HG03175 (cell line): ENCODE measurements around the gene DYNC2LI1.

ENCODE experiments used
- ATAC-seq: cut with Tn5 transposase; IDR thresholded peaks from one replicate; pipeline ENCODE4 v1.9.1; 2021; ENCODE audit warnings: mild to moderate bottlenecking, moderate library complexity; ENCODE audit not compliant: unreplicated experiment

The DYNC2LI1 gene

GRCh38 chr2:43762286-43762685, 11.6 kb upstream of the DYNC2LI1 start:
- ATAC-seq = no peak

- ATAC-seq = no peak
Measured at GRCh38 chr2:43763091-43763490, 10.7 kb upstream of the DYNC2LI1 start.

GRCh38 chr2:43764086-43764705, 9.6 kb upstream of the DYNC2LI1 start:
- no peak for ATAC-seq

GRCh38 chr2:43766006-43766405, 7.8 kb upstream of the DYNC2LI1 start:
- no peak for ATAC-seq

GRCh38 chr2:43774617-43775016, 778 bp downstream of the DYNC2LI1 start:
- ATAC-seq = no peak

- no peak for ATAC-seq
Measured at GRCh38 chr2:43776324-43776723, 2.5 kb downstream of the DYNC2LI1 start.

GRCh38 chr2:43777306-43777926, 3.6 kb downstream of the DYNC2LI1 start:
- ATAC-seq = no peak

- no peak for ATAC-seq
Measured at GRCh38 chr2:43778233-43778632, 4.4 kb downstream of the DYNC2LI1 start.

- ATAC-seq = no peak
Measured at GRCh38 chr2:43787895-43788294, 14.1 kb downstream of the DYNC2LI1 start.

- ATAC-seq = no peak
Measured at GRCh38 chr2:43788646-43789045, 14.8 kb downstream of the DYNC2LI1 start.

- no peak for ATAC-seq
Measured at GRCh38 chr2:43790147-43790546, 16.3 kb downstream of the DYNC2LI1 start.

GRCh38 chr2:43791035-43791765, 17.4 kb downstream of the DYNC2LI1 start:
- no peak for ATAC-seq

GRCh38 chr2:43792653-43793052, 18.8 kb downstream of the DYNC2LI1 start:
- no peak for ATAC-seq

GRCh38 chr2:43794956-43795355, 21.1 kb downstream of the DYNC2LI1 start:
- no peak for ATAC-seq

GRCh38 chr2:43796206-43796605, 22.4 kb downstream of the DYNC2LI1 start:
- no peak for ATAC-seq

- ATAC-seq = no peak
Measured at GRCh38 chr2:43798300-43798699, 24.5 kb downstream of the DYNC2LI1 start.

- ATAC-seq = no peak
Measured at GRCh38 chr2:43800894-43801293, 27.1 kb downstream of the DYNC2LI1 start.

- no peak for ATAC-seq
Measured at GRCh38 chr2:43802135-43802534, 28.3 kb downstream of the DYNC2LI1 start.

GRCh38 chr2:43803113-43803512, 29.3 kb downstream of the DYNC2LI1 start:
- ATAC-seq = no peak

GRCh38 chr2:43806719-43807031, 32.8 kb downstream of the DYNC2LI1 start:
- ATAC-seq = no peak

GRCh38 chr2:43810452-43810851, 36.6 kb downstream of the DYNC2LI1 start:
- no peak for ATAC-seq

GRCh38 chr2:43810888-43811287, 37.0 kb downstream of the DYNC2LI1 start:
- no peak for ATAC-seq
